Calu3 (cell line): Measurements from ENCODE around the gene BRD9. TPM values are rescaled to one million over a fixed set of nuclear protein-coding genes. Genes with fewer than 3 reads are reported as not detected.

Experiments used
- BruUV-seq: library from RNA; stranded (reverse); fragments of 400-500 nt; replicated peaks from 2 replicates; lab custom pipeline; 2021; lab: Mats Ljungman, UMichigan
- CTCF ChIA-PET: fragments of 300-600 bp; sonication (Branson Sonifier 250); formaldehyde crosslinking; loops from one replicate; lab custom pipeline; 2022; ENCODE audit warnings: antibody characterized with exemption; lab: Charles Lee
- DNase-seq: peaks from one replicate; pipeline ENCODE4 v3.0.0; 2022
- H3K27ac Mint-ChIP-seq: one replicate; pipeline ENCODE4 v1.8.0; 2022; ENCODE audit warnings: mixed read lengths; ENCODE audit not compliant: unreplicated experiment
- H3K27me3 Mint-ChIP-seq: one replicate; pipeline ENCODE4 v1.8.0; 2022; ENCODE audit warnings: mixed read lengths; ENCODE audit not compliant: unreplicated experiment
- H3K36me3 Mint-ChIP-seq: one replicate; pipeline ENCODE4 v1.8.0; 2022; ENCODE audit warnings: mild to moderate bottlenecking, moderate library complexity, mixed read lengths; ENCODE audit not compliant: insufficient read depth, unreplicated experiment
- H3K4me1 Mint-ChIP-seq: one replicate; pipeline ENCODE4 v1.8.0; 2022; ENCODE audit warnings: mild to moderate bottlenecking, low read depth, mixed read lengths; ENCODE audit not compliant: unreplicated experiment
- H3K4me3 Mint-ChIP-seq: one replicate; pipeline ENCODE4 v1.8.0; 2022; ENCODE audit warnings: mild to moderate bottlenecking, low read depth, moderate library complexity, mixed read lengths; ENCODE audit not compliant: unreplicated experiment
- H3K9me3 Mint-ChIP-seq: one replicate; pipeline ENCODE4 v1.8.0; 2022; ENCODE audit warnings: low read depth, mixed read lengths; ENCODE audit not compliant: unreplicated experiment
- intact Hi-C: fragments of 100-400 bp; cut with micrococcal nuclease; formaldehyde crosslinking; loops from one replicate; pipeline ENCODE4 v1.10.0; 2022; ENCODE audit not compliant: unreplicated experiment
- total RNA-seq: library from RNA; stranded (reverse); gene quantifications from 2 replicates; pipeline ENCODE4 v1.2.3, GENCODE V29; 2022
- TF ChIP-seq, protein P1 (sequence below): fragments of 200-600 bp; IDR thresholded peaks from one replicate; pipeline ENCODE4 v1.8.0; 2022; ENCODE audit warnings: antibody characterized with exemption; ENCODE audit not compliant: unreplicated experiment

The BRD9 gene
- total RNA-seq, 1 experiment from 2014 or later, result 64.1 TPM

DNA sequence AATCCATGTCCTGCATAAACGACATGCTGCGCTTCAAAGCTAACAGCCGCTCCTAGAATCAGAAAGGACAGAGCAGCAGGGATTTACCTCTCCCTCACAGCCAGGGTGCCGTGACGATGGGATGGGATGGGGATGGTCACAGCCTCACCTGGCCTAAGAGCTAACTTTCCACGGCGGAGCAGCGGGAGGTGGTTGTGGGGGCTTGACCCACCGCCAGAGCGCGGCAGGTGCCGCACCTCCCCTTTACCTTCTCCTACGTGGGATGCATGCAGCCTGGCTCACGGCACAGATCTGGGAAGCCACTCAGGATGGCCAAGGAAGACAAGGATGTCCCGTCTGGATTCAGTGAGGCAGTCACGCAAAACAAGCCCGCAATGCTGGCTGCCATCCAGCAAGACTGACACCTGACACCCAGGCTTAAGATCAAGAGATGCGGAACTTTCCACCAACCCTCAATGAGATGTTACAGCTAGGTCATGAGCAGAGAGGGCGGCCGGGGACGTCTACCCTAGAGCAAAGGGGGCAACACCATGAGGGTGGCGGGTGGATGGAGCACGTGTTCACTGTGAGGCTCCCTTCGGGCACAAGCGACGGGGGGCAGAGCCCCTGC lies 5.8 kb downstream of the BRD9 start:
- no peak overlapping the region for H3K4me3 Mint-ChIP-seq
- H3K27me3 Mint-ChIP-seq, result no peaks in the 10 kb centered on the region
- BruUV-seq, result no TSS peak
- CTCF ChIA-PET, result no interaction called here
- peaks cover 7% of the 10 kb centered on the region for H3K9me3 Mint-ChIP-seq
- peaks cover 7% of the 10 kb centered on the region for H3K4me1 Mint-ChIP-seq
- TF ChIP-seq, protein P1, sequence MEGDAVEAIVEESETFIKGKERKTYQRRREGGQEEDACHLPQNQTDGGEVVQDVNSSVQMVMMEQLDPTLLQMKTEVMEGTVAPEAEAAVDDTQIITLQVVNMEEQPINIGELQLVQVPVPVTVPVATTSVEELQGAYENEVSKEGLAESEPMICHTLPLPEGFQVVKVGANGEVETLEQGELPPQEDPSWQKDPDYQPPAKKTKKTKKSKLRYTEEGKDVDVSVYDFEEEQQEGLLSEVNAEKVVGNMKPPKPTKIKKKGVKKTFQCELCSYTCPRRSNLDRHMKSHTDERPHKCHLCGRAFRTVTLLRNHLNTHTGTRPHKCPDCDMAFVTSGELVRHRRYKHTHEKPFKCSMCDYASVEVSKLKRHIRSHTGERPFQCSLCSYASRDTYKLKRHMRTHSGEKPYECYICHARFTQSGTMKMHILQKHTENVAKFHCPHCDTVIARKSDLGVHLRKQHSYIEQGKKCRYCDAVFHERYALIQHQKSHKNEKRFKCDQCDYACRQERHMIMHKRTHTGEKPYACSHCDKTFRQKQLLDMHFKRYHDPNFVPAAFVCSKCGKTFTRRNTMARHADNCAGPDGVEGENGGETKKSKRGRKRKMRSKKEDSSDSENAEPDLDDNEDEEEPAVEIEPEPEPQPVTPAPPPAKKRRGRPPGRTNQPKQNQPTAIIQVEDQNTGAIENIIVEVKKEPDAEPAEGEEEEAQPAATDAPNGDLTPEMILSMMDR, result no peak
- H3K27ac Mint-ChIP-seq, result no peak overlapping the region
- H3K36me3 Mint-ChIP-seq, result peaks cover 39% of the 10 kb centered on the region
- no peak for DNase-seq
- intact Hi-C loops, result no loop called here

DNA sequence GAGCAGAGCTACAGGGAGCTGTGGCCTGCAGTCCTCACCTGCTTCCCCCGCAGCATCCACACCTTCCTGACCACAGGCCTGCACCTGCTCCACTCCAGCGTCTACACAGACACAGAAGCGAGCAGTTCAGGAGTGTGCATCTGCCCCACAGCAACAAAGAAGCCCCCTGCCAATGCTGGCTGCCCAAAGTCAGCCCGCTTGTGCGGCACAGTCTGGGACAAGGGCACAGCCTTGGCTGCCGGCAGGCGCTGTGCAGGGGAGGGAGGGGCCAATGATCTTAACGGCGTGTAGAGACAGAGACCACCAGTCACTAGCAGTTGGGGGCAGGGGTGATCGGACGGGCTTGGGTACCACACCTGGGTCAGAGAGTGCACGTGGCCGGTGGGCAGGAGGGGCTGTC lies 6.6 kb downstream of the BRD9 start:
- no peak overlapping the region for H3K4me3 Mint-ChIP-seq
- peaks cover 42% of the 10 kb centered on the region for H3K36me3 Mint-ChIP-seq
- no peaks in the 10 kb centered on the region for H3K4me1 Mint-ChIP-seq
- intact Hi-C loops, result no loop called here
- no peaks in the 10 kb centered on the region for H3K27me3 Mint-ChIP-seq
- TF ChIP-seq, protein P1, result no peak
- no peak for DNase-seq
- no peak overlapping the region for H3K27ac Mint-ChIP-seq
- CTCF ChIA-PET, result no interaction called here
- BruUV-seq, result no TSS peak
- H3K9me3 Mint-ChIP-seq, result peaks cover 7% of the 10 kb centered on the region

DNA sequence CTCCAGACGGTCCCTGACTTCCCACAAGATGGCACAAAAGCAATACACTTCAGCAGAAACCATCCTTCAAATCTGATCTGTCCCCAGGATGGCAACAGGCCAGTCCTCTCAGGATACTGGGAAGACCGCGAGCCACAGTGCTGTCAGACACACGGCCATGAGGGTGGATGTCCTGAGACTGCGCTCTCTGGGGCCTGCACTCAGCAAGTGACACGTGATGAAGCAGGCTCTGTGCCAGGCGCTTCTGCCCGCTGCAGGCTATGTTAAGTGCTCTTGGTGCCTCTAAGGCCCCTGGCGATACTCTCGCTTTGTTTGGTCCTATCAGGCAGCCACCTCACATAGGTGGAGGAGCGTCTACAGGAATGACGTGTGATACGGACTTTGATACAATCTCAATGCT lies 7.1 kb downstream of the BRD9 start:
- no peak overlapping the region for H3K27ac Mint-ChIP-seq
- CTCF ChIA-PET, result no interaction called here
- peaks cover 7% of the 10 kb centered on the region for H3K9me3 Mint-ChIP-seq
- H3K36me3 Mint-ChIP-seq, result peaks cover 47% of the 10 kb centered on the region
- no peaks in the 10 kb centered on the region for H3K27me3 Mint-ChIP-seq
- BruUV-seq, result no TSS peak
- intact Hi-C loops, result no loop called here
- H3K4me1 Mint-ChIP-seq, result no peaks in the 10 kb centered on the region
- TF ChIP-seq, protein P1, result no peak
- H3K4me3 Mint-ChIP-seq, result no peak overlapping the region
- DNase-seq, result no peak

DNA sequence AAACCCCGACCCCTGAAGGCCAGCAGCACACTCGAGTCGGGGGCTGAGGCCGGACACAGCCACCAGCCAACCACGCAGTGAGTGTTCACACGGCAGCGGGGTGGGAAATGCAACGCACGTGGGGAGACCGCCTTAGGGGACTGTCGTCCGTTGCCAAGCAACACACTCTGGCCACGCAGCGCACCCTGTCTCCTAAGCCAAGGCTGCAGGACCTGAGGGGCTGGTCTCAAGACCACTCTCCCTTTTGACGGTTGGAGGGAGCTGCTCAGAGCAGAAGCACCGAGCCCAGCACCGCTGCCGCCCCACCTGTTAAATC lies 7.5 kb downstream of the BRD9 start:
- Mint-ChIP-seq H3K9me3 (peaks cover 7% of the 10 kb centered on the region), H3K4me1 (no peaks in the 10 kb centered on the region), H3K4me3 (no peak overlapping the region), H3K27ac (no peak overlapping the region), H3K36me3 (peaks cover 47% of the 10 kb centered on the region), H3K27me3 (no peaks in the 10 kb centered on the region)
- CTCF ChIA-PET, result no interaction called here
- BruUV-seq, result no TSS peak
- TF ChIP-seq, protein P1, result no peak
- intact Hi-C loops, result no loop called here
- no peak for DNase-seq
